Esophagus (tissue), 2 donors: ENCODE data around the gene TDRD12. TPM values are rescaled to one million over a fixed set of nuclear protein-coding genes. Genes with fewer than 3 reads are reported as not detected.
"Not testable (repeated sequence)": the region's sequence is repeated elsewhere in the genome, so short reads cannot be mapped to it uniquely, and the experiment has no call there.

Source experiments
- H3K27ac ChIP-seq, 2 donors: one replicate each; pipeline ENCODE4 v1.5.1; 2013; ENCODE audit warnings: low read depth in 2 of 2, mild to moderate bottlenecking in 2 of 2, inconsistent platforms in 1 of 2, low read length in 1 of 2, moderate library complexity in 1 of 2
- H3K27me3 ChIP-seq, 2 donors: one replicate each; pipeline ENCODE4 v1.6.1; 2013; ENCODE audit warnings: low read length in 2 of 2, control low read depth in 1 of 2, mild to moderate bottlenecking in 1 of 2; ENCODE audit not compliant: insufficient read depth in 2 of 2, control insufficient read depth in 1 of 2
- H3K36me3 ChIP-seq, 2 donors: one replicate each; pipeline ENCODE4 v1.6.1; 2013; ENCODE audit warnings: low read length in 1 of 2; ENCODE audit not compliant: control insufficient read depth in 2 of 2, insufficient read depth in 2 of 2
- H3K4me1 ChIP-seq, 2 donors: one replicate each; pipeline ENCODE4 v1.6.1; 2013; ENCODE audit warnings: low read length in 1 of 2; ENCODE audit not compliant: control insufficient read depth in 2 of 2, insufficient read depth in 2 of 2
- H3K4me3 ChIP-seq, 2 donors: one replicate each; pipeline ENCODE4 v1.5.1; 2013; ENCODE audit warnings: low read length in 2 of 2, mild to moderate bottlenecking in 2 of 2, low read depth in 1 of 2, moderate library complexity in 1 of 2
- H3K9me3 ChIP-seq, 2 donors: one replicate each; pipeline ENCODE4 v1.6.1; 2013; ENCODE audit warnings: mild to moderate bottlenecking in 2 of 2, low read depth in 1 of 2, low read length in 1 of 2, moderate library complexity in 1 of 2; ENCODE audit not compliant: control insufficient read depth in 2 of 2, insufficient read depth in 1 of 2
- WGBS, 2 donors: extraction: QIAGEN DNeasy Blood & Tissue Kit; methylation state at CpG; one replicate each; pipeline ENCODE4 v1.1.7; 2013; 5-methylcytosine and 5-hydroxymethylcytosine counted together
- polyA plus RNA-seq, 2 donors: library from polyadenylated mRNA; stranded (reverse); fragments of 200-250 nt; gene quantifications; one replicate each; pipeline ENCODE4 v1.2.3, GENCODE V29; 2013
- donor health status: healthy with polysubstance abuse.
- donor health status: Bipolar disorder and iron deficiency.

Gene TDRD12
- polyA plus RNA-seq, 2 donors = 0.04 to 0.06 TPM

GRCh38 chr19:32744555-32745325 is 25.2 kb downstream of the TDRD12 start:
- H3K4me1 ChIP-seq = no peaks in the 10 kb centered on the region
- WGBS, 2 donors = 92% methylated on average over 18 of the region's 18 CpGs

GRCh38 chr19:32745594-32746251 is 26.2 kb downstream of the TDRD12 start:
- not testable (repeated sequence) for H3K36me3 ChIP-seq, H3K27me3 ChIP-seq, H3K27ac ChIP-seq, H3K4me3 ChIP-seq, H3K4me1 ChIP-seq, H3K9me3 ChIP-seq
- 31 to 35% methylated on average over 2 of the region's 2 CpGs for WGBS, 2 donors

More at GRCh38 chr19:32744555-32745325, 25.2 kb downstream of the TDRD12 start:
- no peak overlapping the region for H3K27ac ChIP-seq
- H3K4me3 ChIP-seq = no peak overlapping the region
- no peaks in the 10 kb centered on the region for H3K27me3 ChIP-seq
- no peaks in the 10 kb centered on the region for H3K36me3 ChIP-seq
- no peaks in the 10 kb centered on the region for H3K9me3 ChIP-seq

- H3K9me3 ChIP-seq, H3K27me3 ChIP-seq, H3K36me3 ChIP-seq, H3K4me3 ChIP-seq, H3K27ac ChIP-seq, H3K4me1 ChIP-seq: not testable (repeated sequence)
- WGBS, 2 donors = 28 to 32% methylated on average over 2 of the region's 2 CpGs
Observed at GRCh38 chr19:32746631-32747196, 27.1 kb downstream of the TDRD12 start.

- 62 to 66% methylated on average over 5 of the region's 5 CpGs for WGBS, 2 donors
- H3K9me3 ChIP-seq = no peaks in the 10 kb centered on the region
- H3K4me1 ChIP-seq = no peaks in the 10 kb centered on the region
- H3K36me3 ChIP-seq = no peaks in the 10 kb centered on the region
- H3K4me3 ChIP-seq = no peak overlapping the region
- H3K27me3 ChIP-seq = no peaks in the 10 kb centered on the region
- no peak overlapping the region for H3K27ac ChIP-seq
Observed at GRCh38 chr19:32748497-32748896, 28.9 kb downstream of the TDRD12 start.

GRCh38 chr19:32748948-32749347 is 29.4 kb downstream of the TDRD12 start:
- Histone ChIP-seq H3K36me3 (no peaks in the 10 kb centered on the region), H3K9me3 (no peaks in the 10 kb centered on the region), H3K4me1 (no peaks in the 10 kb centered on the region), H3K27ac (no peak overlapping the region), H3K4me3 (no peak overlapping the region), H3K27me3 (no peaks in the 10 kb centered on the region)
- WGBS, 2 donors = 58 to 71% methylated on average over 3 of the region's 3 CpGs

GRCh38 chr19:32749361-32749760 is 29.8 kb downstream of the TDRD12 start:
- WGBS, 2 donors = 76 to 83% methylated on average over 6 of the region's 6 CpGs
- Histone ChIP-seq H3K27ac (no peak overlapping the region), H3K9me3 (no peaks in the 10 kb centered on the region), H3K36me3 (no peaks in the 10 kb centered on the region), H3K4me3 (no peak overlapping the region), H3K4me1 (no peaks in the 10 kb centered on the region), H3K27me3 (no peaks in the 10 kb centered on the region)

- H3K36me3 ChIP-seq = no peaks in the 10 kb centered on the region
- no peaks in the 10 kb centered on the region for H3K4me1 ChIP-seq
- no peaks in the 10 kb centered on the region for H3K9me3 ChIP-seq
- H3K27me3 ChIP-seq = no peaks in the 10 kb centered on the region
- H3K27ac ChIP-seq = no peak overlapping the region
- H3K4me3 ChIP-seq = no peak overlapping the region
- WGBS, 2 donors = 48 to 55% methylated on average over 4 of the region's 4 CpGs
Observed at GRCh38 chr19:32750441-32751055, 31.0 kb downstream of the TDRD12 start.

GRCh38 chr19:32751066-32751465 is 31.5 kb downstream of the TDRD12 start:
- 77 to 80% methylated on average over 2 of the region's 2 CpGs for WGBS, 2 donors
- no peak overlapping the region for H3K27ac ChIP-seq
- H3K36me3 ChIP-seq = no peaks in the 10 kb centered on the region
- H3K9me3 ChIP-seq = no peaks in the 10 kb centered on the region
- no peaks in the 10 kb centered on the region for H3K27me3 ChIP-seq
- no peak overlapping the region for H3K4me3 ChIP-seq
- no peaks in the 10 kb centered on the region for H3K4me1 ChIP-seq

- H3K36me3 ChIP-seq = no peaks in the 10 kb centered on the region
- H3K4me1 ChIP-seq = no peaks in the 10 kb centered on the region
Observed at GRCh38 chr19:32757189-32757588, 37.6 kb downstream of the TDRD12 start.

More at GRCh38 chr19:32757189-32757588, 37.6 kb downstream of the TDRD12 start:
- no peaks in the 10 kb centered on the region for H3K27me3 ChIP-seq
- no peak overlapping the region for H3K4me3 ChIP-seq
- H3K9me3 ChIP-seq = peaks cover 0 to 3% of the 10 kb centered on the region in 2 donors
- no peak overlapping the region for H3K27ac ChIP-seq
- WGBS, 2 donors = 81 to 82% methylated on average over 3 of the region's 3 CpGs
